ENCODE data around the gene SALL1.

SALL1 gene

GRCh38 chr16:51149251-51149661, 1.8 kb downstream of the SALL1 start:
- no peak for TF ChIP-seq CTCF (conservative IDR thresholded peaks at IDR 0.05; ENCODE audit: low read depth, low read length)
- no peak for DNase-seq (ENCODE audit: low read depth)
- peak overlapping the region; percentile 55 for H3K4me3 ChIP-seq (ENCODE audit: low read depth, low read length)

- H3K4me3 ChIP-seq (ENCODE audit: low read depth, low read length), result no peak overlapping the region
- no peak for TF ChIP-seq CTCF (conservative IDR thresholded peaks at IDR 0.05; ENCODE audit: low read depth, low read length)
- no peak for DNase-seq (ENCODE audit: low read depth)
These were observed 2.3 kb downstream of the SALL1 start for GRCh38 chr16:51148678-51149228.

- TF ChIP-seq CTCF (conservative IDR thresholded peaks at IDR 0.05; ENCODE audit: low read depth, low read length), result no peak
- no peak overlapping the region for H3K4me3 ChIP-seq (ENCODE audit: low read depth, low read length)
These were observed 3.0 kb downstream of the SALL1 start for GRCh38 chr16:51147776-51148677.

GRCh38 chr16:51146256-51146924, 4.7 kb downstream of the SALL1 start:
- TF ChIP-seq CTCF (conservative IDR thresholded peaks at IDR 0.05; ENCODE audit: low read depth, low read length), result peak; percentile 57
- peak overlapping the region; percentile 17 for H3K4me3 ChIP-seq (ENCODE audit: low read depth, low read length)
- DNase-seq (ENCODE audit: low read depth), result peak; percentile 59

More at GRCh38 chr16:51147776-51148677, 3.0 kb downstream of the SALL1 start:
- DNase-seq (ENCODE audit: low read depth), result no peak

GRCh38 chr16:51144203-51144602, 6.9 kb downstream of the SALL1 start:
- H3K4me3 ChIP-seq (ENCODE audit: low read depth, low read length), result no peak overlapping the region
- TF ChIP-seq CTCF (conservative IDR thresholded peaks at IDR 0.05; ENCODE audit: low read depth, low read length), result no peak
- no peak for DNase-seq (ENCODE audit: low read depth)

GRCh38 chr16:51143196-51143977, 7.7 kb downstream of the SALL1 start:
- no peak for TF ChIP-seq CTCF (conservative IDR thresholded peaks at IDR 0.05; ENCODE audit: low read depth, low read length)
- DNase-seq (ENCODE audit: low read depth), result no peak
- no peak overlapping the region for H3K4me3 ChIP-seq (ENCODE audit: low read depth, low read length)

Measured in choroid plexus epithelial cell (primary cell).